WTC11 (cell line): ENCODE measurements around the gene LAMC3.

Experiments
- CTCF ChIP-seq: fragments of 200-600 bp; IDR thresholded peaks from 2 replicates; pipeline ENCODE4 v1.8.0; 2022; ENCODE audit warnings: antibody characterized with exemption
- JUN ChIP-seq: sonication (generic); formaldehyde crosslinking; IDR thresholded peaks from 2 replicates; pipeline ENCODE4 v1.8.0; 2023; ENCODE audit warnings: mild to moderate bottlenecking, missing genetic modification reagents
- MYBL2 ChIP-seq: sonication (generic); formaldehyde crosslinking; IDR thresholded peaks from 2 replicates; pipeline ENCODE4 v1.8.1; 2023; ENCODE audit warnings: mild to moderate bottlenecking, moderate library complexity, missing genetic modification reagents
- SP1 ChIP-seq: sonication (generic); formaldehyde crosslinking; conservative IDR thresholded peaks from 2 replicates; pipeline ENCODE4 v1.8.1; 2022; ENCODE audit warnings: missing genetic modification reagents
- TEAD1 ChIP-seq: sonication (generic); formaldehyde crosslinking; IDR thresholded peaks from 2 replicates; pipeline ENCODE4 v1.8.0; 2022; ENCODE audit warnings: mild to moderate bottlenecking, missing genetic modification reagents

- TF ChIP-seq MYBL2 = no peak
- no peak for TF ChIP-seq JUN
- TF ChIP-seq TEAD1 = no peak
- TF ChIP-seq CTCF = no peak
- no peak for TF ChIP-seq SP1 (CRISPR knock-in tag)
These were observed 86.8 kb downstream of the LAMC3 start for GRCh38 chr9:131095666-131096268.
